Ishikawa (cell line): Measurements from ENCODE around the gene SLC12A1.

Experiments used
- CEBPB ChIP-seq: IDR thresholded peaks from 2 replicates; pipeline ENCODE4 v1.6.1; 2012
- CREB1 ChIP-seq: IDR thresholded peaks from 2 replicates; pipeline ENCODE4 v1.6.1; 2012; ENCODE audit warnings: low read depth
- EGR1 ChIP-seq: IDR thresholded peaks from 2 replicates; pipeline ENCODE4 v1.6.1; 2012
- EP300 ChIP-seq: IDR thresholded peaks from 2 replicates; pipeline ENCODE4 v1.6.1; 2012; ENCODE audit warnings: borderline replicate concordance
- FOXM1 ChIP-seq: IDR thresholded peaks from 2 replicates; pipeline ENCODE4 v1.6.1; 2012; ENCODE audit warnings: low read depth, borderline replicate concordance
- MAX ChIP-seq: IDR thresholded peaks from 2 replicates; pipeline ENCODE4 v1.6.1; 2012
- NFIC ChIP-seq: IDR thresholded peaks from 2 replicates; pipeline ENCODE4 v1.6.1; 2012
- RAD21 ChIP-seq: IDR thresholded peaks from 2 replicates; pipeline ENCODE4 v1.6.1; 2012; ENCODE audit warnings: low read depth
- REST ChIP-seq: IDR thresholded peaks from 2 replicates; pipeline ENCODE4 v1.6.1; 2012; ENCODE audit warnings: low read depth, mild to moderate bottlenecking
- TAF1 ChIP-seq: IDR thresholded peaks from 2 replicates; pipeline ENCODE4 v1.6.1; 2012; ENCODE audit warnings: low read depth, mild to moderate bottlenecking
- TCF12 ChIP-seq: IDR thresholded peaks from 2 replicates; pipeline ENCODE4 v1.6.1; 2012; ENCODE audit warnings: low read depth
- TEAD4 ChIP-seq: IDR thresholded peaks from 2 replicates; pipeline ENCODE4 v1.6.1; 2012
- USF1 ChIP-seq: IDR thresholded peaks from 2 replicates; pipeline ENCODE4 v1.6.1; 2012
- YY1 ChIP-seq: IDR thresholded peaks from 2 replicates; pipeline ENCODE4 v1.6.1; 2012; ENCODE audit warnings: low read depth
- ZBTB7A ChIP-seq: IDR thresholded peaks from 2 replicates; pipeline ENCODE4 v1.6.1; 2012; ENCODE audit warnings: low read depth

SLC12A1 gene

GRCh38 chr15:48230498-48230897 lies 24.4 kb downstream of the SLC12A1 start:
- TF ChIP-seq TCF12 (no peak), EGR1 (no peak), YY1 (no peak), REST (no peak), CREB1 (no peak), FOXM1 (no peak)

GRCh38 chr15:48233246-48233645 lies 27.1 kb downstream of the SLC12A1 start:
- TF ChIP-seq REST, result no peak
- no peak for TF ChIP-seq FOXM1
- no peak for TF ChIP-seq EP300
- TF ChIP-seq CREB1, result no peak
- no peak for TF ChIP-seq TCF12
- TF ChIP-seq YY1, result no peak
- TF ChIP-seq TAF1, result no peak
- no peak for TF ChIP-seq CEBPB
- no peak for TF ChIP-seq USF1
- TF ChIP-seq RAD21, result no peak
- TF ChIP-seq TEAD4, result no peak
- TF ChIP-seq ZBTB7A, result no peak
- TF ChIP-seq NFIC, result no peak
- TF ChIP-seq MAX, result no peak
- no peak for TF ChIP-seq EGR1

- TF ChIP-seq YY1, result no peak
- no peak for TF ChIP-seq RAD21
- TF ChIP-seq USF1, result no peak
- no peak for TF ChIP-seq TEAD4
- TF ChIP-seq EP300, result no peak
- no peak for TF ChIP-seq CREB1
- TF ChIP-seq ZBTB7A, result no peak
These were observed 33.2 kb downstream of the SLC12A1 start for GRCh38 chr15:48239334-48239733.

GRCh38 chr15:48242015-48242414 lies 35.9 kb downstream of the SLC12A1 start:
- TF ChIP-seq CEBPB (peak; percentile 65), TEAD4 (peak; percentile 31; the same call in 1 of the 2 replicates), EP300 (peak; percentile 63; the same call in 1 of the 2 replicates), TCF12 (peak; percentile 58; the same call in 1 of the 2 replicates), RAD21 (no peak), CREB1 (no peak), NFIC (peak; percentile 64), YY1 (no peak), MAX (peak; percentile 17; the same call in 1 of the 2 replicates), REST (no peak), FOXM1 (no peak), TAF1 (no peak), EGR1 (no peak), USF1 (no peak), ZBTB7A (no peak)

- TF ChIP-seq MAX (no peak), TEAD4 (no peak), CEBPB (peak; percentile 75), EGR1 (no peak), NFIC (no peak), TCF12 (0 out of 2 replicates have a peak, but pooled peaks have one; percentile 2), YY1 (no peak), EP300 (peak; percentile 50; the same call in 1 of the 2 replicates), TAF1 (no peak)
These were observed 36.4 kb downstream of the SLC12A1 start for GRCh38 chr15:48242535-48242934.
